Caco-2 (cell line): Measurements from ENCODE around the gene C1QTNF12. TPM values are rescaled to one million over a fixed set of nuclear protein-coding genes. Genes with fewer than 3 reads are reported as not detected.

ENCODE experiments used
- BruUV-seq: library from RNA; stranded (reverse); fragments of 400-500 nt; replicated peaks from 2 replicates; lab custom pipeline; 2021; lab: Mats Ljungman, UMichigan
- CTCF ChIA-PET: fragments of 300-600 bp; sonication (Branson Sonifier 250); formaldehyde crosslinking; loops from one replicate; lab custom pipeline; 2022; ENCODE audit warnings: antibody characterized with exemption; lab: Charles Lee
- POLR2A ChIA-PET: fragments of 300-600 bp; sonication (Branson Sonifier 250); formaldehyde crosslinking; loops from one replicate; lab custom pipeline; 2022; ENCODE audit warnings: antibody characterized with exemption; lab: Charles Lee
- DNase-seq, 2 experiments: peaks; one replicate each; pipeline versions ENCODE4 v3.0.0 to v3.0.0-alpha.2; 2020 to 2022
- H3K27me3 ChIP-seq: replicated peaks from 2 replicates; pipeline ENCODE4 v1.6.0; 2011; ENCODE audit warnings: low read length; ENCODE audit not compliant: control insufficient read depth, insufficient read depth
- H3K36me3 ChIP-seq: 2 replicates; pipeline ENCODE4 v1.5.1; 2011; ENCODE audit warnings: low read length; ENCODE audit not compliant: control insufficient read depth, insufficient read depth
- H3K4me1 ChIP-seq: fragments of 250-450 bp; sonication (Bioruptor Pico); 2 replicates; pipeline ENCODE4 v1.5.1; 2020; ENCODE audit warnings: mild to moderate bottlenecking
- H3K4me3 ChIP-seq: 2 replicates; pipeline ENCODE4 v1.5.1; 2011; ENCODE audit warnings: low read depth, mild to moderate bottlenecking, control low read depth, low read length
- H3K9me3 ChIP-seq: fragments of 250-450 bp; sonication (Bioruptor Pico); 2 replicates; pipeline ENCODE4 v1.5.1; 2020; ENCODE audit warnings: mild to moderate bottlenecking, moderate library complexity
- H3K27ac Mint-ChIP-seq: one replicate; pipeline ENCODE4 v1.8.0; 2022; ENCODE audit warnings: mixed read lengths; ENCODE audit not compliant: unreplicated experiment
- H3K27me3 Mint-ChIP-seq: one replicate; pipeline ENCODE4 v1.8.0; 2022; ENCODE audit warnings: mixed read lengths; ENCODE audit not compliant: insufficient read depth, unreplicated experiment
- H3K36me3 Mint-ChIP-seq: one replicate; pipeline ENCODE4 v1.8.0; 2022; ENCODE audit warnings: mild to moderate bottlenecking, mixed read lengths; ENCODE audit not compliant: insufficient read depth, unreplicated experiment
- H3K4me1 Mint-ChIP-seq: one replicate; pipeline ENCODE4 v1.8.0; 2022; ENCODE audit warnings: low read depth, mixed read lengths; ENCODE audit not compliant: unreplicated experiment
- H3K4me3 Mint-ChIP-seq: one replicate; pipeline ENCODE4 v1.8.0; 2022; ENCODE audit warnings: mild to moderate bottlenecking, moderate library complexity, mixed read lengths; ENCODE audit not compliant: unreplicated experiment
- H3K9me3 Mint-ChIP-seq: one replicate; pipeline ENCODE4 v1.8.0; 2022; ENCODE audit warnings: mixed read lengths; ENCODE audit not compliant: unreplicated experiment
- CTCF ChIP-seq, 2 experiments: fragments of 200-600 bp in 1 of 2; IDR thresholded peaks; 1 replicate in 1 of 2; 2 replicates in 1 of 2; pipeline versions ENCODE4 v1.5.1 to v1.8.0; 2011 to 2022; ENCODE audit warnings: antibody characterized with exemption in 1 of 2, control low read depth in 1 of 2, inconsistent platforms in 1 of 2, low read depth in 1 of 2, low read length in 1 of 2, mild to moderate bottlenecking in 1 of 2, moderate library complexity in 1 of 2; ENCODE audit not compliant: insufficient read depth in 1 of 2, severe bottlenecking in 1 of 2, unreplicated experiment in 1 of 2
- intact Hi-C: fragments of 100-400 bp; cut with micrococcal nuclease; formaldehyde crosslinking; loops from one replicate; pipeline ENCODE4 v1.10.0; 2022; ENCODE audit not compliant: unreplicated experiment
- total RNA-seq: library from RNA; stranded (reverse); gene quantifications from 2 replicates; pipeline ENCODE4 v1.2.3, GENCODE V29; 2022

The C1QTNF12 gene
- total RNA-seq, 1 experiment from 2014 or later = 3.7 TPM

DNA sequence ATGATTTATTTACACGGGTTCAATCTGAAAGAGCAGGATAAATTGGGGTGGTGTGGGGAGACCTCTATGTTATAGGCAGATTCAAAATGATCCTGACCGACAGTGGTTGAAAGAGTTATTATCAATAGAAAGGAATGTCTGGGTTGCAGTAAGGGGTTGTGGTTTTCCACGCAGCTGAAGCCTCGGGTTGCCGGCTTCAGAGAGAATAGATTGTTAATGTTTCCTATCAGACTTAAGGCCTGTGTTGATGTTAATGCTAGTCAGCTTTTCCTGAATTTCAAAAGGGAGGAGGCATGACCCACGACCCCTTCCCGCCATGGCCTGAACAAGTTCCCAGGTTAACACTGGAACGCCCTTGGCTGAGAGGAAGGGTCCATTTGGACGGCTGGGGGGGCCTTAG lies 29.3 kb upstream of the C1QTNF12 start:
- H3K4me1 ChIP-seq = 0 out of 2 replicates have a peak, but pooled peaks cover 6% of the 10 kb centered on the region
- H3K27ac Mint-ChIP-seq = no peak overlapping the region
- intact Hi-C loops = no loop called here
- BruUV-seq = no TSS peak
- H3K27me3 ChIP-seq = no peaks in the 10 kb centered on the region
- H3K4me3 ChIP-seq = no peak overlapping the region
- H3K36me3 ChIP-seq = no peaks in the 10 kb centered on the region
- no peaks in the 10 kb centered on the region for H3K27me3 Mint-ChIP-seq
- ChIA-PET POLR2A (no interaction called here), CTCF (interaction anchor here (0.6 kb wide), 1 partner anchor 113 kb away, joined by 9 read pairs; no protein-coding TSS in a partner anchor)
- no peaks in the 10 kb centered on the region for H3K9me3 Mint-ChIP-seq
- no peak overlapping the region for H3K4me3 Mint-ChIP-seq
- TF ChIP-seq CTCF (IDR thresholded peaks at IDR 0.05; ENCODE audit: insufficient read depth in 1 of 2, low read depth in 1 of 2, low read length in 1 of 2, severe bottlenecking in 1 of 2, unreplicated experiment in 1 of 2) = no peak
- H3K36me3 Mint-ChIP-seq = peaks cover 13% of the 10 kb centered on the region
- no peaks in the 10 kb centered on the region for H3K4me1 Mint-ChIP-seq
- no peaks in the 10 kb centered on the region for H3K9me3 ChIP-seq
- DNase-seq = no peak

DNA sequence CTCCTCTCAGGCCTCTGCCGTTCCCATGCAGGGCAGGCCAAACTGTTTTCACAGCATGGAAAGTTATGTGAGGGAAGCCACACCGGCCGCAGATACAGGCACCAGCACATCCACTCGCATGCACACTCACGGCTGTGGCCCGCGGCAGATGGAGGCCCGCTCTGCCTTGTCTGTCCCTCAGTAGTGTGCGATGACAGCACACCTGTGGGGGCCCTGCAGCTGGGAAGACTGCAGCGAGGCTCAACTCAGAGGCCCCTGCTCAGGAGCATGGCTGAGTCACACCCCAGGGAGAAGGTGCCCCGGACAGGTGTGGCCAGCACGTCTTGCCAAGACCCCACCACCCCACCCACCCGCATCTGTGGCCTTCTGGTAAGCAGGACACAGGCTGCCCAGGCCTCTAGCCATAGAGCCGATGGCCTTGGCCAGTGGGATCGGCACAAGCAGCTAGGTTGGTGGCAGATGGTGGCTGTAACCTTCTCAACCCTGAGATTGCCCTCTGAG lies 28.5 kb upstream of the C1QTNF12 start:
- Mint-ChIP-seq H3K27me3 (no peaks in the 10 kb centered on the region), H3K4me3 (peak overlapping the region; percentile 75), H3K36me3 (peaks cover 22% of the 10 kb centered on the region), H3K27ac (no peak overlapping the region), H3K9me3 (no peaks in the 10 kb centered on the region), H3K4me1 (no peaks in the 10 kb centered on the region)
- Histone ChIP-seq H3K36me3 (no peaks in the 10 kb centered on the region), H3K27me3 (no peaks in the 10 kb centered on the region), H3K4me3 (no peak overlapping the region), H3K4me1 (0 out of 2 replicates have a peak, but pooled peaks cover 6% of the 10 kb centered on the region), H3K9me3 (no peaks in the 10 kb centered on the region)
- BruUV-seq = no TSS peak
- no peak for DNase-seq
- intact Hi-C loops = no loop called here
- CTCF ChIA-PET = interaction anchor here (0.6 kb wide), 1 partner anchor 112 kb away, joined by 9 read pairs; no protein-coding TSS in a partner anchor
- TF ChIP-seq CTCF (IDR thresholded peaks at IDR 0.05; ENCODE audit: insufficient read depth in 1 of 2, low read depth in 1 of 2, low read length in 1 of 2, severe bottlenecking in 1 of 2, unreplicated experiment in 1 of 2) = no peak
- POLR2A ChIA-PET = no interaction called here

GRCh38 chr1:1274299-1274930 lies 27.9 kb upstream of the C1QTNF12 start:
- H3K27me3 Mint-ChIP-seq = no peaks in the 10 kb centered on the region
- no TSS peak for BruUV-seq
- intact Hi-C loops = no loop called here
- Histone ChIP-seq H3K4me1 (0 out of 2 replicates have a peak, but pooled peaks cover 6% of the 10 kb centered on the region), H3K36me3 (no peaks in the 10 kb centered on the region), H3K9me3 (no peaks in the 10 kb centered on the region), H3K4me3 (peak overlapping the region; percentile 95), H3K27me3 (no peaks in the 10 kb centered on the region)
- ChIA-PET POLR2A (interaction anchor here (0.5 to 0.7 kb wide), 4 partner anchors 35 to 191 kb away, joined by 3 to 6 read pairs (median 4); no protein-coding TSS in a partner anchor), CTCF (interaction anchor here (0.7 kb wide), 1 partner anchor 35 kb away, joined by 3 read pairs; no protein-coding TSS in a partner anchor)
- H3K36me3 Mint-ChIP-seq = peaks cover 27% of the 10 kb centered on the region
- no peak for DNase-seq
- peak overlapping the region; percentile 75 for H3K4me3 Mint-ChIP-seq
- no peak for TF ChIP-seq CTCF (IDR thresholded peaks at IDR 0.05; ENCODE audit: insufficient read depth in 1 of 2, low read depth in 1 of 2, low read length in 1 of 2, severe bottlenecking in 1 of 2, unreplicated experiment in 1 of 2)
- H3K4me1 Mint-ChIP-seq = no peaks in the 10 kb centered on the region
- no peaks in the 10 kb centered on the region for H3K9me3 Mint-ChIP-seq
- no peak overlapping the region for H3K27ac Mint-ChIP-seq
